ENCODE data around the gene CBARP.

The CBARP gene

GRCh38 chr19:1270854-1271527 lies 33.2 kb upstream of the CBARP start:
- DNase-seq (ENCODE audit: low read depth in 2 of 2) = peak in 1 of 2 donors; percentile 6
- no peak for TF ChIP-seq CTCF (IDR thresholded peaks at IDR 0.05; ENCODE audit: low read depth, low read length)
- H3K4me3 ChIP-seq (replicated peaks in 1 of 2; ENCODE audit: low read depth in 2 of 2, low read length in 2 of 2) = peak overlapping the region; percentile 67 to 82

- peak overlapping the region; percentile 67 to 82 for H3K4me3 ChIP-seq (replicated peaks in 1 of 2; ENCODE audit: low read depth in 2 of 2, low read length in 2 of 2)
- no peak for TF ChIP-seq CTCF (IDR thresholded peaks at IDR 0.05; ENCODE audit: low read depth, low read length)
- no peak for DNase-seq (ENCODE audit: low read depth in 2 of 2)
Measured at GRCh38 chr19:1270213-1270853, 32.5 kb upstream of the CBARP start.

- peak; percentile 93 to 94 for DNase-seq (ENCODE audit: low read depth in 2 of 2)
- no peak for TF ChIP-seq CTCF (IDR thresholded peaks at IDR 0.05; ENCODE audit: low read depth, low read length)
- H3K4me3 ChIP-seq (replicated peaks in 1 of 2; ENCODE audit: low read depth in 2 of 2, low read length in 2 of 2) = peak overlapping the region; percentile 67 to 82
Measured at GRCh38 chr19:1269478-1270212, 31.8 kb upstream of the CBARP start.

GRCh38 chr19:1269065-1269477 lies 31.3 kb upstream of the CBARP start, which contains the start of gene CIRBP:
CIRBP (plus strand) TSS chr19:1269332; CDS start chr19:1270934, 1,602 bp downstream.
- peak; percentile 100 for DNase-seq (ENCODE audit: low read depth in 2 of 2)
- TF ChIP-seq CTCF (IDR thresholded peaks at IDR 0.05; ENCODE audit: low read depth, low read length) = no peak
- peak within 1 kb of the TSS; percentile 67 to 82 for H3K4me3 ChIP-seq (replicated peaks in 1 of 2; ENCODE audit: low read depth in 2 of 2, low read length in 2 of 2)

GRCh38 chr19:1268226-1269064 lies 30.6 kb upstream of the CBARP start:
- no peak for TF ChIP-seq CTCF (IDR thresholded peaks at IDR 0.05; ENCODE audit: low read depth, low read length)
- H3K4me3 ChIP-seq (replicated peaks in 1 of 2; ENCODE audit: low read depth in 2 of 2, low read length in 2 of 2) = peak overlapping the region in 1 of 2 donors; percentile 10

More at GRCh38 chr19:1268226-1269064, 30.6 kb upstream of the CBARP start:
- DNase-seq (ENCODE audit: low read depth in 2 of 2) = no peak
